Psoas muscle (tissue), 8 donors: ENCODE data around the gene CEP104. TPM values are rescaled to one million over a fixed set of nuclear protein-coding genes. Genes with fewer than 3 reads are reported as not detected.
A peak's percentile ranks its signal among the peaks of the same experiment; 100 is the strongest.

Experiments used
- ATAC-seq, 4 donors: fragments of 200-7000 bp; cut with Tn5 transposase; one replicate each; pipeline ENCODE4 v1.9.1; 2020; ENCODE audit warnings: moderate library complexity in 3 of 4, mild to moderate bottlenecking in 2 of 4
- DNase-seq, 2 donors: peaks; one replicate each; pipeline ENCODE4 v3.0.0-alpha.2; 2020
- H3K27ac ChIP-seq: fragments of 200-600 bp; one replicate; pipeline ENCODE4 v1.8.0; 2022
- H3K27me3 ChIP-seq, 3 donors: fragments of 200-600 bp in 1 of 3; one replicate each; pipeline versions ENCODE4 v1.6.1 to v1.8.0; 2013 to 2022; ENCODE audit warnings: low read length in 2 of 3, mild to moderate bottlenecking in 2 of 3, moderate library complexity in 1 of 3; ENCODE audit not compliant: insufficient read depth in 3 of 3
- H3K36me3 ChIP-seq, 2 donors: fragments of 200-600 bp in 1 of 2; one replicate each; pipeline versions ENCODE4 v1.6.1 to v1.8.0; 2013 to 2022; ENCODE audit warnings: low read depth in 1 of 2, mild to moderate bottlenecking in 1 of 2, moderate library complexity in 1 of 2; ENCODE audit not compliant: insufficient read depth in 1 of 2
- H3K4me1 ChIP-seq: fragments of 200-600 bp; one replicate; pipeline ENCODE4 v1.8.0; 2022
- H3K4me3 ChIP-seq: fragments of 200-600 bp; one replicate; pipeline ENCODE4 v1.8.0; 2022; ENCODE audit warnings: mild to moderate bottlenecking
- H3K9me3 ChIP-seq: fragments of 200-600 bp; one replicate; pipeline ENCODE4 v1.8.0; 2022
- CTCF ChIP-seq: fragments of 200-600 bp; IDR thresholded peaks from one replicate; pipeline ENCODE4 v1.8.0; 2022; ENCODE audit warnings: antibody characterized with exemption
- WGBS, 3 donors: extraction: QIAGEN DNeasy Blood & Tissue Kit; methylation state at CpG; one replicate each; pipeline versions ENCODE4 v1.1.6 to v1.1.7; 2013; 5-methylcytosine and 5-hydroxymethylcytosine counted together
- intact Hi-C, 2 donors: fragments of 100-400 bp; cut with DNase I; formaldehyde crosslinking; loops; one replicate each; pipeline versions ENCODE4 v1.11.0 to v1.14.2; 2022
- polyA plus RNA-seq, 3 donors: library from polyadenylated mRNA; stranded (reverse); fragments of 200-250 nt; gene quantifications; one replicate each; pipeline ENCODE4 v1.2.3, GENCODE V29; 2013
- total RNA-seq, 4 donors: library from RNA; stranded (reverse); fragmentation: NEBNext Ultra II Directional in 2 of 4; extraction: Animal tissue kit (Norgen Biotek cat#: 25700) in 2 of 4; gene quantifications; one replicate each; pipeline versions ENCODE4 v1.2.1 to v1.2.4, GENCODE V29; 2021 to 2023
- donor health status: healthy with polysubstance abuse.
- donor health status: DM: no; HTN: no; CAD: no; lungs with moderate emphysema.
- donor health status: Bipolar disorder and iron deficiency.
- donor health status: healthy.
- donor health status: DM: yes; HTN: yes; CAD: no.
- donor health status: DM: no; HTN: no; CAD: no.
- donor health status: DM: no; HTN: no; CAD: no.
- donor health status: DM: yes; HTN: yes; CAD: no.

Gene CEP104
- total and polyA plus RNA-seq, 7 donors = 9.0 to 37.7 (median 31.3) TPM

GRCh38 chr1:3886691-3887090 lies 29.7 kb upstream of the CEP104 start:
- intact Hi-C loops = no loop called here
- Histone ChIP-seq H3K27me3 (no peaks in the 10 kb centered on the region), H3K4me1 (no peaks in the 10 kb centered on the region), H3K27ac (no peak overlapping the region), H3K36me3 (peaks cover 8 to 85% of the 10 kb centered on the region in 2 donors), H3K9me3 (no peaks in the 10 kb centered on the region), H3K4me3 (no peak overlapping the region)
- DNase-seq (peak in 1 of 2 donors; percentile 15), ATAC-seq (no peak)
- TF ChIP-seq CTCF = no peak
- WGBS, 3 donors = 88 to 92% (median 90%) methylated on average over 8 of the region's 8 CpGs

GRCh38 chr1:3886106-3886670 lies 29.2 kb upstream of the CEP104 start:
- ATAC-seq (no peak), DNase-seq (peak in 1 of 2 donors; percentile 38)
- Histone ChIP-seq H3K9me3 (no peaks in the 10 kb centered on the region), H3K36me3 (peaks cover 8 to 80% of the 10 kb centered on the region in 2 donors), H3K4me1 (no peaks in the 10 kb centered on the region), H3K27ac (no peak overlapping the region), H3K27me3 (no peaks in the 10 kb centered on the region), H3K4me3 (no peak overlapping the region)
- 84 to 90% (median 89%) methylated on average over 15 of the region's 15 CpGs for WGBS, 3 donors
- no peak for TF ChIP-seq CTCF
- intact Hi-C loops = no loop called here

GRCh38 chr1:3885611-3886010 lies 28.6 kb upstream of the CEP104 start:
- 86 to 90% (median 89%) methylated on average over 7 of the region's 7 CpGs for WGBS, 3 donors
- intact Hi-C loops = no loop called here

GRCh38 chr1:3884966-3885365 lies 28.0 kb upstream of the CEP104 start:
- Histone ChIP-seq H3K4me1 (no peaks in the 10 kb centered on the region), H3K9me3 (no peaks in the 10 kb centered on the region), H3K36me3 (peaks cover 2 to 77% of the 10 kb centered on the region in 2 donors), H3K27ac (no peak overlapping the region), H3K27me3 (no peaks in the 10 kb centered on the region), H3K4me3 (no peak overlapping the region)
- intact Hi-C loops = no loop called here
- DNase-seq = peak in 1 of 2 donors; percentile 5
- no peak for ATAC-seq
- TF ChIP-seq CTCF = no peak
- 87 to 89% (median 89%) methylated on average over 13 of the region's 13 CpGs for WGBS, 3 donors

More at GRCh38 chr1:3885611-3886010, 28.6 kb upstream of the CEP104 start:
- Histone ChIP-seq H3K36me3 (peaks cover 7 to 77% of the 10 kb centered on the region in 2 donors), H3K9me3 (no peaks in the 10 kb centered on the region), H3K4me3 (no peak overlapping the region), H3K4me1 (no peaks in the 10 kb centered on the region), H3K27ac (no peak overlapping the region), H3K27me3 (no peaks in the 10 kb centered on the region)
- ATAC-seq (no peak), DNase-seq (peak in 1 of 2 donors; percentile 15)
- no peak for TF ChIP-seq CTCF
